H1 (cell line): ENCODE results near the gene TBCD. TPM values are rescaled to one million over a fixed set of nuclear protein-coding genes. Genes with fewer than 3 reads are reported as not detected.

Source experiments
- CTCF ChIA-PET: fragments of 300-600 bp; sonication (Branson Sonifier 250); formaldehyde crosslinking; loops from one replicate; lab custom pipeline; 2021; ENCODE audit not compliant: partially characterized antibody; lab: Charles Lee
- POLR2A ChIA-PET: fragments of 300-600 bp; sonication (Branson Sonifier 250); formaldehyde crosslinking; loops from one replicate; lab custom pipeline; 2021; ENCODE audit warnings: inconsistent platforms; ENCODE audit not compliant: partially characterized antibody; lab: Charles Lee
- DNase-seq, 2 experiments: peaks; one replicate each; pipeline versions ENCODE4 v3.0.0 to v3.0.0-alpha.2; 2010 to 2022; ENCODE audit warnings: low spot score in 2 of 2, low read depth in 1 of 2, mixed read lengths in 1 of 2
- FAIRE-seq: peaks from 2 replicates; lab custom pipeline; 2011; peaks lifted over from hg19 to GRCh38; lab: Jason Lieb, UNC
- H2AFZ ChIP-seq: 2 replicates; pipeline ENCODE4 v1.8.1; 2012; ENCODE audit warnings: low read length, inconsistent platforms
- H2AK5ac ChIP-seq: 2 replicates; pipeline ENCODE4 v1.6.1; 2013; ENCODE audit warnings: low read depth, low read length
- H2BK120ac ChIP-seq: replicated peaks from 2 replicates; pipeline ENCODE3; 2013; ENCODE audit warnings: low read depth, low read length, inconsistent platforms
- H2BK12ac ChIP-seq: 2 replicates; pipeline ENCODE4 v1.6.1; 2013; ENCODE audit warnings: low read depth, low read length
- H2BK15ac ChIP-seq: 2 replicates; pipeline ENCODE4 v1.6.1; 2013; ENCODE audit warnings: low read length
- H2BK20ac ChIP-seq: 2 replicates; pipeline ENCODE4 v1.6.1; 2013; ENCODE audit warnings: low read length
- H2BK5ac ChIP-seq: 2 replicates; pipeline ENCODE4 v1.6.1; 2013; ENCODE audit warnings: low read depth, low read length
- H3K14ac ChIP-seq: 2 replicates; pipeline ENCODE4 v1.6.1; 2013; ENCODE audit warnings: inconsistent platforms; ENCODE audit not compliant: insufficient read length
- H3K18ac ChIP-seq: 2 replicates; pipeline ENCODE4 v1.6.1; 2013; ENCODE audit warnings: low read length; ENCODE audit errors: extremely low read depth
- H3K23ac ChIP-seq: 2 replicates; pipeline ENCODE4 v1.6.1; 2013; ENCODE audit warnings: inconsistent platforms; ENCODE audit not compliant: insufficient read length
- H3K23me2 ChIP-seq: 2 replicates; pipeline ENCODE4 v1.6.1; 2013; ENCODE audit warnings: low read depth, low read length
- H3K27ac ChIP-seq: 2 replicates; pipeline ENCODE4 v1.6.1; 2011; ENCODE audit warnings: low read depth, low read length, inconsistent platforms
- H3K27me3 ChIP-seq, 4 experiments: replicated peaks in 1 of 4; 1 replicate in 1 of 4; 2 replicates in 3 of 4; pipeline versions ENCODE4 v1.6.1 to v1.8.1; 2011 to 2013; ENCODE audit warnings: low read length in 3 of 4, mild to moderate bottlenecking in 3 of 4, inconsistent platforms in 2 of 4, mixed read lengths in 2 of 4, moderate library complexity in 1 of 4; ENCODE audit not compliant: control insufficient read depth in 3 of 4, insufficient read depth in 3 of 4; ENCODE audit errors: extremely low read depth in 1 of 4
- H3K36me3 ChIP-seq, 4 experiments: 2 replicates each; pipeline versions ENCODE4 v1.6.1 to v1.8.1; 2011 to 2013; ENCODE audit warnings: mild to moderate bottlenecking in 4 of 4, low read length in 3 of 4, moderate library complexity in 2 of 4, control low read depth in 1 of 4, inconsistent platforms in 1 of 4; ENCODE audit not compliant: insufficient read depth in 4 of 4, control insufficient read depth in 2 of 4
- H3K4ac ChIP-seq: replicated peaks from 2 replicates; pipeline ENCODE3; 2013; ENCODE audit warnings: low read length, low read depth, mixed read lengths, inconsistent platforms; ENCODE audit not compliant: insufficient read length
- H3K4me1 ChIP-seq, 4 experiments: replicated peaks in 1 of 4; 1 replicate in 1 of 4; 2 replicates in 3 of 4; pipeline versions ENCODE4 v1.6.1 to v1.8.1; 2011 to 2013; ENCODE audit warnings: low read length in 3 of 4, inconsistent platforms in 2 of 4, mixed read lengths in 1 of 4; ENCODE audit not compliant: insufficient read depth in 4 of 4, control insufficient read depth in 3 of 4
- H3K4me2 ChIP-seq, 2 experiments: 2 replicates each; pipeline versions ENCODE4 v1.6.1 to v1.8.1; 2011 to 2013; ENCODE audit warnings: low read depth in 2 of 2, low read length in 2 of 2, control low read depth in 1 of 2, inconsistent platforms in 1 of 2, mild to moderate bottlenecking in 1 of 2; ENCODE audit not compliant: insufficient read depth in 1 of 2
- H3K4me3 ChIP-seq, 4 experiments: fragments of 200-600, 300-600 bp in 1 of 4; sonication (generic), shearing (Covaris generic), sonication (Bioruptor Twin) in 1 of 4; 2 replicates each; pipeline versions ENCODE4 v1.5.1 to v1.8.1; 2011 to 2016; ENCODE audit warnings: low read length in 4 of 4, low read depth in 3 of 4, control low read depth in 2 of 4, inconsistent platforms in 2 of 4, mild to moderate bottlenecking in 2 of 4, mixed read lengths in 1 of 4, moderate library complexity in 1 of 4; ENCODE audit not compliant: insufficient read depth in 2 of 4; ENCODE audit errors: extremely low read depth in 1 of 4
- H3K56ac ChIP-seq: replicated peaks from 2 replicates; pipeline ENCODE3; 2013; ENCODE audit warnings: low read depth, mild to moderate bottlenecking, mixed read lengths, low read length, inconsistent platforms; ENCODE audit not compliant: insufficient read length
- H3K79me1 ChIP-seq: 2 replicates; pipeline ENCODE4 v1.6.1; 2013; ENCODE audit warnings: low read depth, low read length, control low read depth
- H3K79me2 ChIP-seq, 2 experiments: 2 replicates each; pipeline versions ENCODE4 v1.6.1 to v1.8.1; 2012 to 2013; ENCODE audit warnings: low read length in 2 of 2, mild to moderate bottlenecking in 2 of 2, inconsistent platforms in 1 of 2; ENCODE audit not compliant: insufficient read depth in 2 of 2, control insufficient read depth in 1 of 2
- H3K9ac ChIP-seq, 4 experiments: replicated peaks in 1 of 4; 1 replicate in 1 of 4; 2 replicates in 3 of 4; pipeline versions ENCODE4 v1.6.1 to v1.8.1; 2011 to 2013; ENCODE audit warnings: low read depth in 3 of 4, low read length in 3 of 4, control low read depth in 2 of 4, mild to moderate bottlenecking in 2 of 4, moderate library complexity in 2 of 4, inconsistent platforms in 1 of 4; ENCODE audit errors: extremely low read depth in 1 of 4
- H3K9me3 ChIP-seq, 2 experiments: 2 replicates each; pipeline versions ENCODE4 v1.6.1 to v1.8.1; 2012 to 2013; ENCODE audit warnings: mild to moderate bottlenecking in 2 of 2, moderate library complexity in 2 of 2, control low read depth in 1 of 2, inconsistent platforms in 1 of 2, low read depth in 1 of 2, low read length in 1 of 2, mixed read lengths in 1 of 2; ENCODE audit not compliant: insufficient read depth in 2 of 2
- H4K20me1 ChIP-seq, 2 experiments: replicated peaks in 1 of 2; 2 replicates each; pipeline versions ENCODE3 to v1.8.1; 2011 to 2013; ENCODE audit warnings: inconsistent platforms in 2 of 2, low read length in 2 of 2, mild to moderate bottlenecking in 1 of 2; ENCODE audit not compliant: insufficient read depth in 2 of 2, control insufficient read depth in 1 of 2
- H4K5ac ChIP-seq: 2 replicates; pipeline ENCODE4 v1.6.1; 2013; ENCODE audit warnings: low read length, low read depth, mixed read lengths, inconsistent platforms; ENCODE audit not compliant: insufficient read length
- H4K8ac ChIP-seq: 2 replicates; pipeline ENCODE4 v1.8.0; 2013; ENCODE audit warnings: mild to moderate bottlenecking, moderate library complexity, low read length, inconsistent platforms; ENCODE audit not compliant: insufficient read depth; ENCODE audit errors: extremely low read depth
- H4K91ac ChIP-seq: replicated peaks from 2 replicates; pipeline ENCODE3; 2013; ENCODE audit warnings: low read length, mixed read lengths, inconsistent platforms; ENCODE audit not compliant: insufficient read length
- CBX5 ChIP-seq: fragments of 300-800, 300-1000 bp; sonication (generic); IDR thresholded peaks from 2 replicates; pipeline ENCODE4 v1.7.1; 2016; ENCODE audit warnings: antibody characterized with exemption, low read length, low read depth
- NANOG ChIP-seq: IDR thresholded peaks from 2 replicates; pipeline ENCODE4 v1.6.1; 2011; ENCODE audit warnings: low read length, low read depth, mild to moderate bottlenecking, inconsistent platforms; ENCODE audit not compliant: insufficient read depth, poor library complexity, severe bottlenecking
- WGBS, 2 experiments: shearing (Covaris generic) in 1 of 2; methylation state at CpG; one replicate each; pipeline versions ENCODE4 v1.1.6 to v1.1.7; 2013 to 2015; ENCODE audit warnings: low lambda C conversion rate in 2 of 2, mixed read lengths in 2 of 2, inconsistent platforms in 1 of 2, low coverage in 1 of 2, missing lambda C conversion rate in 1 of 2; ENCODE audit not compliant: insufficient replicate concordance in 2 of 2, insufficient coverage in 1 of 2, insufficient read length in 1 of 2; ENCODE audit errors: extremely low coverage in 1 of 2, missing lambda C conversion rate in 1 of 2; 5-methylcytosine and 5-hydroxymethylcytosine counted together
- polyA plus RNA-seq, 7 experiments: library from polyadenylated mRNA; depleted of rRNA in 3 of 7; stranded (reverse) in 5 of 7; unstranded in 2 of 7; fragments of >200 nt in 5 of 7; fragments of 200-250 nt in 2 of 7; gene quantifications; 1 replicate in 5 of 7; 2 replicates in 1 of 7; 4 replicates in 1 of 7; pipeline versions ENCODE4 v1.2.1 to v1.2.3, GENCODE V29; 2011 to 2013; ENCODE audit warnings: missing spikeins in 2 of 7, mixed read lengths in 2 of 7
- total RNA-seq: library from RNA; stranded (reverse); fragmentation: NEBNext Ultra II Directional; extraction: Animal tissue kit (Norgen Biotek cat#: 25700); gene quantifications from 2 replicates; pipeline ENCODE4 v1.2.1, GENCODE V29; 2021

The TBCD gene
- total and polyA plus RNA-seq, 2 of the 8 experiments (the other 6 are each of a cell fraction or from before 2014, with no cell fraction given), result 118 to 162 TPM

- Histone ChIP-seq H3K4me3 (no peak overlapping the region), H2AK5ac (no peak overlapping the region), H3K14ac (no peak overlapping the region), H4K20me1 (peaks cover 0 to 11% of the 10 kb centered on the region in 2 experiments), H2BK15ac (no peak overlapping the region), H2AFZ (no peak overlapping the region), H3K79me2 (peaks cover 0 to 11% of the 10 kb centered on the region in 2 experiments; a peak in 1 of 4 replicates), H3K23ac (no peak overlapping the region), H3K9me3 (no peaks in the 10 kb centered on the region), H3K4me2 (no peak overlapping the region), H2BK5ac (no peak overlapping the region), H3K36me3 (peaks cover 0 to 16% (median 7%) of the 10 kb centered on the region in 4 experiments; a peak in 5 of 8 replicates), H3K56ac (no peak overlapping the region), H3K18ac (no peak overlapping the region), H4K5ac (no peak overlapping the region), H2BK20ac (no peak overlapping the region), H2BK12ac (no peak overlapping the region), H3K23me2 (no peaks in the 10 kb centered on the region), H2BK120ac (no peak overlapping the region), H4K8ac (no peak overlapping the region), H3K79me1 (peaks cover 8% of the 10 kb centered on the region; the same call in 1 of the 2 replicates), H3K9ac (no peak overlapping the region), H3K4me1 (no peaks in the 10 kb centered on the region; a peak in 1 of 7 replicates), H4K91ac (no peak overlapping the region), H3K27ac (no peak overlapping the region), H3K4ac (no peak overlapping the region), H3K27me3 (no peaks in the 10 kb centered on the region)
- CTCF ChIA-PET, result interaction anchor here (0.5 to 2.9 kb wide), 3 partner anchors 13 to 126 kb away, joined by 3 to 13 read pairs (median 5); no protein-coding TSS in a partner anchor
- WGBS, 2 experiments, result 96% methylated on average over 14 of the region's 16 CpGs; no CpG with 5 or more reads in 1 of the 2 experiments
- DNase-seq (no peak), FAIRE-seq (no peak)
- TF ChIP-seq CBX5 (no peak), NANOG (no peak)
- POLR2A ChIA-PET, result no interaction called here
Observed at GRCh38 chr17:82901356-82901755, 149.5 kb downstream of the TBCD start.
